HuH-7 (cell line): ENCODE data around the gene KITLG.
"Not testable (repeated sequence)": the region's sequence is repeated elsewhere in the genome, so short reads cannot be mapped to it uniquely, and the experiment has no call there.

Experiments
- DNase-seq: peaks from one replicate; pipeline ENCODE4 v3.0.0; 2011; ENCODE audit warnings: low spot score

The KITLG gene

DNA sequence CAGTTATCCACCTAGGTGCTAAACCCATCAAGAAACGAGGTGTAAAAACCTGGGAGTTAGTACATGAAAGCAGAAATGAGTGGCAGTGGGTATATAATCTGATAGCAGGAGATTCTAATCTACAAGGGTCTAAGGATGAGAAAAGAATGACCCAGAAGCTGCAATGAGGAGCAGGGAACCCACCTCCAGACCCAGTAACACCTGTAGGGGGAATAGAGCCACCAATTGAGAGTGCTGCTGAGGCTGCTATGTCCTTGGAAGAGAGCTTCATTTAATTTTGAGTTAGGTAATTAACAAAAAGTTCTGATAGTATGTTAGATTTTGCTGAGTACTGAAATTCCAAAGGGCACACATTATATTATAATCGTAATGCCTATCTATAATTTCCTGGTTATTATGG lies 89.8 kb downstream of the KITLG start:
- DNase-seq = no peak

DNA sequence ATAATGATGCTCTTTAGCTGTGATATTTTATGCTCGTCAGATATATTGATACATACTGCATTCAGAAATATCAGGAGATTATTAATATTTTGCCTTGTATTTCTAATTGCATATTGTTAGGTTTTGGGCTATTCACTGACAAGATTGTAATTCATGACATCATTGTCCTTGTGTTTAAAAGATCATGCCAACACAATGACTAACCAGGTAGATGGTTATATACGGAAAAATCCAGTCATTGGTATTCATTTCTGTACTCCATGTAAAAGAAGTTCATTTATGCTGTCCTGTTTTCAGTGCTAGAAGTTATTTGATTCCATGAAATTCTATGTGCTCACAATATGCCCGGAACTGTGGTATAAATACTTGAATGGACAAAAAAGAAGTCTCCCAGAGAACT lies 107.5 kb downstream of the KITLG start:
- no peak for DNase-seq

DNA sequence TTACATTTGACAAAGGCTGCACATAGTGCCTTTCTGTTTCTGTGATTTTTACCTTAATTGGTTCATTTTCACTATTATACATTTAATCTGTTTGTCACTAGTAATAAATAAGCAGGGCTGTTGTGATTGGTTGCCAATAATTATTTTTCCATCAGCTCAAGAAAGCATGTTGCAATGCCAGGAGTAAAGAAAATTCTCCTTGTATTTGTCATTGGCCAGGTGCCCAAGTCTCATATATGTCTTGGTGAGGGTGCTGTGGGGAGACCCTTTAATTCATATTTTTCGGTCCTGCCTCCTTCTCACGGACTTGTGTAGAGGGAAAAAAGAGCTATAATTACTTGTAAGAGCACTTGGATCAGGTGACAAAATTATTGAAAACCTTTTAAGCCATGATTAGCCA lies 108.0 kb downstream of the KITLG start:
- no peak for DNase-seq

DNA sequence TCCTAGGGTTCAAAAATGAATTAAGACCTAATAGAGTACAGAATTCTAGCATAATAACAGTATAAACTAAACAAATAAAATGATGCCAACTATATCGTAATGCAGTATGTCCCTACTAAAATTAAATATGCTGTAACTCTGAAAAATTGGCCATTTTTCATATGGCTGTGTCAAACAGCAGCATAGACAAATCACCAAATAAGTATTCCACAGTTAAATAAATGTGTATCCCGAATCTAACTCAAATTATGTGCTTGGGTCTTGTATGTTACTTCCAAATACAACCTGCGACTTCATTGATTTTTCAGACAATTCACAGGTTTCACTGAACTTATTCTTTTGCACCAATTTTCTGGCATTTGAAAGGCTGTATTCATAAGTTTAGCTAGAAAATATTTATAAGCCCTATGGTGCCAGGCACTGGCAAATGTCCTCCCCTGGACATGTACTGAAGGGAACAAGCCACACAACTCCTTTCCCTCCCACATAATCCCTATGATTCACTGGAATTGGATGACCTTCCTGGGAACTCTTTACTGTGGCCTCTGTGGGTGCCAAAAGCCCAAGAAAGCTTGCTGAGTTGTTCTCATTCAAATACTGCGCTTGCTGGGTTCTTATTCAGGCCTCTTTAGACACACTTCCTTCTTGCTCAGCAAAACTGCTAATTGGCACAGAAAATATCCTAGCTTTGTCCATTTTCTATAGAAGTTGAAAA lies 108.8 kb downstream of the KITLG start:
- no peak for DNase-seq

DNA sequence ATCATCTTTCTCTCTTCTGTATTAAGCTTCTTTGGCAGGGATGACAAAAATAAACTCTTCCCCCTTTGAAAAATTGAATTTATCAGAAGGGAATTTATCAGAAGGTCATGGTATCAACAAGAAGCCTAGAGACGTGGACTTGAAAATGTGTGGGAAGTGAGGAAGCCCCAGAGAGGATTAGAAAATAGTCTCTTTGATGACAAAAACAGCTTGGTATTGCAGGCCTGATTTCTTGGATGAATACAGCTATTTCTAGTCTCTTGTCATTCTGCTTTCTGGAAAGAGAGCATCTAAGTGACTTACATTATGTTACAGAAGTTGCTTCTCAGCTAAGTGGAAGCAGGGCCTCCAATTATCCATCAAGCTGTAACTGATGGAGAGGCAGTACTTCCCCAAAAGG lies 111.1 kb downstream of the KITLG start:
- DNase-seq = no peak

DNA sequence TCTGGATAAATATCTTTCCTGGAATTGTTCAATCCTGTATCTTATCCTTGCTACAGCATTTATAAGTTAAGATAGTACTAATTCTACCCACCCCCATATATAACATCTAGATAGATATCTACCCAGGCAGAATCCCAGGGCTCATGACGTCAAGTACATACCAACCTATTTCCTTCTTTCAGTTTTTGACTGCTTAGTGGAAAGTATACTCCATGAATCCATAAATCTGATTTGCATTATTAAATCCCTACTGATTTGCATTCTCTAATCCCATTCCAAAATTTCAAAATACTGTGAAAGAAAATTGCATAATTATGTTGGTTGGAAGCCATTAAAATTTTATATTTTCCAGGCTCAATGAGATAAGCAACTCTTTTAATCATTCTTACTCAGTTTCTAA lies 111.7 kb downstream of the KITLG start:
- no peak for DNase-seq

DNA sequence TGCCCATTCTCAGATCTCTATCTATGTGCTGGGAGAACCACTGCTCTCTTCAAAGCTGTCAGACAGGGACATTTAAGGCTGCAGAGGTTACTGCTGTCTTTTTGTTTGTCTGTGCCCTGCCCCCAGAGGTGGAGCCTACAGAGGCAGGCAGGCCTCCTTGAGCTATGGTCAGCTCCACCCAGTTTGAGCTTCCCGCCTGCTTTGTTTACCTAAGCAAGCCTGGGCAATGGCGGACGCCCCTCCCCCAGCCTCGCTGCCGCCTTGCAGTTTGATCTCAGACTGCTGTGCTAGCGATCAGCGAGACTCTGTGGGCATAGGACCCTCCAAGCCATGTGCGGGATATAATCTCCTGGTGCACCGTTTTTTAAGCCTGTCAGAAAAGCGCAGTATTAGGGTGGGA lies 113.6 kb downstream of the KITLG start:
- not testable (repeated sequence) for DNase-seq

DNA sequence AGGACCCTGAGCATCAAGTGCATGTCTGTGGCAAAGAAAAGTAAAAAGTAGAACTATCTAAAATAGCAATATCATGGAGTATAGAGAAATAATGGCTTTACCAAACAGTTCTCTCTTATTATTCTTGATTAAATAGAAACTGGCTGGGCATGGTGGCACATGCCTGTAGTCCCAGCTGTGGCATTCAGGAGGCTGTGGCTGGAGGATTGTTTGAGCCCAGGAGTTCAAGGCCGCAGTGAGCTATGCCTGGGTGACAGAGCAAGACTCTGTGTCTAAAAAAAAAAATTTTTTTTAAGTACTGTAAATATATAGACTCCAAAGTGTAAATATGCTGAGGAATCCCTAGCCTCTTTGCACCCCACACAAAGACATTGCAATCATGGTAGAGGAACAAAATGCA lies 121.9 kb downstream of the KITLG start:
- DNase-seq = no peak

DNA sequence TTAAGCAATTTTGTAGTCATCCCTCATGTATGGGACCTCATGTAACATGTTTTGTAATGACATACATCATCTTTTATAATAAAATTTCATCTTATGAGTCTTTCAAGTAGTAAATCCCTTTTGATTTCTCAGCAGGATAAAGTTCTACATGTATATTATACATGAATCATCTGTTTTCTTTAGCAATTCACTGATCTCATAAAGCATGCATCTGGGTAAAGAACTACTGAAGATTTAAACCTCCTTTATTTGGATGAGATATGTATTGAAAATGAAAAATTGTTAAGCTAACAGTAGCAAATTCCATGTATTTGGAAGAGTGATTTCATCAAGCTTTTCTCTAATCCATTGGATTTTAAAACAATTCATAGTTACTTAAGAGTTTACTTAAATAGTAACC lies 126.9 kb downstream of the KITLG start:
- DNase-seq = no peak

DNA sequence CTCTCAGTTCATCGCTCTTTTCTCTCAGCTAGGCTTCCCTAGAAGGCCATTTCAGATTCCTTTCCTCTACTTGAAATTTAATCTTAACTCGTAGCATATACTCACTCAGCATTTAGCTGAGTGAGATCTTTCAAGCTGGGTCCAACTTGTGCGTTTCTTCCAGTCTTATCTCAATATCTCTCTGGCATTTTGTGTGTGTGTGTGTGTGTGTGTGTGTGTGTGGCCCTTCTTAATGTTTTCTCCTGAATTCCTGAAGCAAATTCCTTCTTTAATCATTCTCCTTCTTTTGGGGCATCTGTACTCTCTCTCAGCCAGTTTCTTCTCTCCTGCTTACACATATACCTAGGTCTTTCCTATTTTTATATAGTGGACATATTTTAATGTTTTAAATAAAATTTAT lies 129.1 kb downstream of the KITLG start:
- no peak for DNase-seq

DNA sequence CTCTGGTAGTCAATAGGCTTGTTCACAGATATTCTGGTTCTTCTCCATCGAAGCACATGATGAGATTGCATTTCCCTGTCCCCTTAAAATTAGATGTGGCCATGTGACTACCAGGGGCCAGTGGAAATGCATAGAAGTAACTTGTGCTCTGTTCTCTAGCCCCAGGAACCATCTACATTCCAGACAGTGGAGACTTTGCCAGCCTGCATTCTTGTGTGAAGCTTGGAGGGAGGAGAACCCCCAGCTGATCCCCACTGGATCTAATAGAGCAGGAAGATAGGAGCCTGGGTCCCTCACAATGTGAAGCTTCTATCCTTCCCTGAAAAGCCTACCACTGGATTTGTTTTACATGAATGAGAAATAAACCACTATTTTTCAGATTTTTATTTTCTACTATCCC lies 130.1 kb downstream of the KITLG start:
- no peak for DNase-seq

DNA sequence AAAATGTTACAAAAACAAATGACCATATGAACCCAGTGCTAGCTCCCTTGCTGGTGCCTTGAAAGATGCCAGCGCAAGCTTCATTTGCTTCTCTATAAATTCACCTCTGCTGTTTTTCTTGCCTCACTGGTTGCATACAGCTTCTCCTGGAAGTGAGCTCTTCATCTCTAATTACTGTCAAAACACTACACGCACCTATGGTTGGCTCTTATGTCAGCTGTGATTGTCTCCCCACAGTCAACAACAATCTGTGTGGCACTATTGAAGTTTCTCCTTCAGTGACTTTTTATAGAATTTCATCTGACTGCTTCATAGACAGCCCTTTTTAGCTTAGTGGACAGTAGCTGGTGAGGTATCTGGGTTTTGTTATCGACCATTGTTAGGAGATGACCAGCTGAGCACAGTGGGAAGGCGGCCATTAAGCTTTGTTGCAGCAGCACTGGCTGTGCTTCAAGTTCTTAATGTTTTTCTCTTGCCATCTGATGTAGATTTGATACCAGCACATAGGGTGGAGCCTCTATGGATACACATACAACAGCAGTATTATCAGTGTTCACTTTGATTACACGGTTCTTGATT lies 131.8 kb downstream of the KITLG start:
- DNase-seq = no peak

DNA sequence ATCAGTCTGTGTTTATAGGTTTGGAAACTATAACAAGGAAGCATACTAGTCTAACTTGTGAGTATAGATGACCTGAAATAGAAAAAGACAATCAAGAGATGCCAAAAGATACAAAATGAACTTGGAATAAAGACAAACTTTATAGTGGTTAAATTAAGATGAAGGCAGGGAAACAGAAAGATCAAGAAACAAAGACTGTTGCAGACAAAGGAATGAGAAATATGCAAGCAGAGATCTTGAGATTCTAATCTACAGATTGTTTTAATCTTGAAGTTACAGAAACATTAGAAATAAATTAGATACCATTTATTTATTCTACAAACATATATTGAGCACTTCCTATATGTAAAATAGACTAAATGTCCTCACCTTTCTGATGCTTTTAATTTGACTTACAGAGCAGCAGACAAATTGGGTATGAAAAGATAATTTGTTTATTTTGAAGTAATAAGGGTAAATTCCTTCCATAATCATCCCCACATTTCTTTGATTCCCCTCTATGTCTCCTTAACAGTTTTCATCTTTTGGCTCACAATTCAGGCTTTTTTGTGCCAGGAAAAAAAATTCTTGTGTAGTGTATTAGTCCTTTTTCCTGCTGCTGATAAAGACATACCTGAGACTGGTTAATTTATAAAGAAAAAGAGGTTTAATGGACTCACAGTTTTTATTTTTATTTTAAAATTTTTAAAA lies 134.4 kb downstream of the KITLG start:
- DNase-seq = no peak

DNA sequence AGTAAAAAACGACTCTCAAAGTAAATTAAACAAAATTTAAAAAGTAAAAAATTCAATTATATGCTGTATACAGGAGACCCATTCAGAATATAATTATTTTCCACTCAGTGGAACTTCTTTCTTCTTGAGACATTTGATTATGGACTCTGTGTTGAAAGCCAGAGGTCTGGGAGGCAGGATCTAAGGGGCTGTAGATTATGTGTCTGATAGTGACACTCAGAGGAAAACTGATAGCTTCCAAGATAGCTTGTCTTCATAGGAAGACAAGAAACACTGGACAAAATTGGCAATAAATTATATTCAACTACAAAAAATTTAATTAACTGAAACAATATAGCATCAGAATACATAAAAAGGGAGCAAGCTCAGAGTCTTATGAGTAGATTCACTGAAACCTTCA lies 135.8 kb downstream of the KITLG start:
- no peak for DNase-seq
